Endometrial microvascular endothelial cells (primary cell): ENCODE measurements around the gene RAB30. TPM values are rescaled to one million over a fixed set of nuclear protein-coding genes. Genes with fewer than 3 reads are reported as not detected.
"Not testable (repeated sequence)": the region's sequence is repeated elsewhere in the genome, so short reads cannot be mapped to it uniquely, and the experiment has no call there.

Experiments
- in situ Hi-C: cut with HindIII; loops from 2 replicates; pipeline ENCODE4 v1.10.0; 2017; ENCODE audit warnings: low sequenced_read_pairs, low pct_unique_long_range_greater_than_20kb; ENCODE audit errors: inconsistent ontology term
- total RNA-seq: library from RNA; depleted of rRNA; stranded (reverse); fragments of >200 nt; gene quantifications from one replicate; pipeline ENCODE4 v1.2.3, GENCODE V29; 2015; ENCODE audit errors: inconsistent ontology term

The RAB30 gene
- total RNA-seq, 1 donor from 2014 or later = 4.2 TPM

DNA sequence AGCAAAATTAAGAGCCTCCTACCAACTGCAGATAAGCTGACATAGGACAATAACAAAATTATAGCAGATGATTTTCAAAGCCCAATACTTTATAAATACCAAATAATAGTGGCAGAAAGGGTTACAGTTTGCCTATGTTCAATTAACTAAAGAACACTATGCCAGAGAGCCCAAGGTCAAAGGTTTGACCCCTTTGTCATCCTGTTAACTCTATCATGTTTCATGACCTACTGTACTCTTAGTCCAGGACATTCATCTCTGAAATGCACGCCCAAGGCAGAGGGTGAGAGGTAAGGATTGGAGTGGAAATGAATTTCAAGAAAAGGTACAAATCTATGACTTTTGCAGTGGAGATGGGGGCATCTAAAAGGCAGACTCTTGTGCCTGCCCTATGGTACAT is 99.6 kb downstream of the RAB30 start:
- in situ Hi-C loops = no loop called here

DNA sequence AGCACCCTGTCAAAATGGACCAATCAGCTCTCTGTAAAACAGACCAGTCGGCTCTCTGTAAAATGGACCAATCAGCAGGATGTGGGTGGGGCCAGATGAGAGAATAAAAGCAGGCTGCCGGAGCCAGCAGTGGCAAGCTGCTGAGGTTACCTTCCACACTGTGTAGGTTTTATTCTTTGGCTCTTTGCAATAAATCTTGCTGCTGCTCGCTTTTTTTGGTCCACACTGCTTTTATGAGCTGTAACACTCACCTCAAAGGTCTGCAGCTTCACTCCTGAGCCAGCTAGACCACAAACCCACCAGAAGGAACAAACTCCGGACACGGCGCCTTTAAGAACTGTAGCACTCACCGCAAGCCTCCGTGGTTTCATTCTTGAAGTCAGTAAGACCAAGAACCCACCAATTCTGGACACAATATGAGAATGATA is 100.2 kb downstream of the RAB30 start:
- in situ Hi-C loops = not testable (repeated sequence)

DNA sequence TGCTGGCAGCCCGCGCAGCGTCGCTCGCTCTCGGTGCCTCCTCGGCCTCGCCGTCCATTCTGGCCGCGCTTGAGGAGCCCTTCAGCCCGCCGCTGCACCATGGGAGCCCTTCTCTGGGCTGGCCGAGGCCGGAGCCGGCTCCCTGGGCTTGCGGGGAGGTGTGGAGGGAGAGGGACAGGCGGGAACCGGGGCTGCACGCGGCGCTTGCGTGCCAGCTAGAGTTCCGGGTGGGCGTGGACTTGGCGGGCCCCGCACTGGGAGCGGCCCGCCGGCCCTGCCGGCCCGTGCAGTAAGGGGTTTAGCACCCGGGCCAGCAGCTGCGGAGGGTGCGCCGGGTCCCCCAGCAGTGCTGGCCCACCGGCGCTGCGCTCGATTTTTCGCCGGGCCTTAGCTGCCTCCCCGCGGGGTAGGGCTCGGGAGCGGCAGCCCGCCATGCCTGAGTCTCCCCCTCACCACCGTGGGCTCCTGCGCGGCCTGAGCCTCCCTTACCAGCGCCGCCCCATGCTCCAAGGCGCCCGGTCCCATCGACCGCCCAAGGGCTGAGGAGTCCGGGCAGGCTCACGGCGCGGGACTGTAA is 101.1 kb downstream of the RAB30 start:
- in situ Hi-C loops = not testable (repeated sequence)

DNA sequence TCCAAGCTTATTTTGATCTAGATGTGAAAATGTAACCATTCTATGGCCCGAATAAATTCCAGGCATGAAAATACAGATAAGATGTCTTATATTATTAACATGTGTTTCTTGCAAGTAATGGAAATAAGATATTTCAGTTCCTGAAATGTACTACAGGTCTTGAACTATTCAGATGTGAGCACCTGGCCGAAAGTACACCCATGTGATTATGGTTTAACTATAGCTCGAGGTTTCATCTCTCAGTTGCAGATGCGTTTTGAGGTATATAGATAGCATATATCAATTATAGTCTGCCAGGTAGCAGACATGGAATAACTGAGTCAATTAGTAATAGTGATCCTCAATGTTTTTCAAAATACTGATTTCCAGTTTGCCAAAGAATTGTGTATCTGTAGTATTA is 101.9 kb downstream of the RAB30 start:
- in situ Hi-C loops = no loop called here

DNA sequence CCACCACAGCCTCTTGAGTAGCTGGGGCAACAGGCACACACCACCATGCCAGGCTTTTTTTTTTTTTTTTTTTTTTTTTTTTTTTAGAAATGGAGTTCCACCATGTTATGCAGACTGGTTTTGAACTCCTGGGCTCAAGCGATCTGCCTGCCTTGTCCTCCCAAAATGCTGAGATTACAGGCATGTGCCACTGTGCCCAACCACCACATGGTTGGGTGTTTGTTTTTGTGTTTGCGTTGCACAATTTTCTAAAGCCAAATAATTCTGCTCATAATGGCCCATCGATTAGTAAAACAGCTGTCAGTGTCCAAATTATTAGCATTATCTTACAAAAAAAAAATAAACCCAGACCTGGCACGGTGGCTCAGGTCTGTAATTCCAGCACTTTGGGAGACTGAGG is 104.3 kb downstream of the RAB30 start:
- in situ Hi-C loops = no loop called here

DNA sequence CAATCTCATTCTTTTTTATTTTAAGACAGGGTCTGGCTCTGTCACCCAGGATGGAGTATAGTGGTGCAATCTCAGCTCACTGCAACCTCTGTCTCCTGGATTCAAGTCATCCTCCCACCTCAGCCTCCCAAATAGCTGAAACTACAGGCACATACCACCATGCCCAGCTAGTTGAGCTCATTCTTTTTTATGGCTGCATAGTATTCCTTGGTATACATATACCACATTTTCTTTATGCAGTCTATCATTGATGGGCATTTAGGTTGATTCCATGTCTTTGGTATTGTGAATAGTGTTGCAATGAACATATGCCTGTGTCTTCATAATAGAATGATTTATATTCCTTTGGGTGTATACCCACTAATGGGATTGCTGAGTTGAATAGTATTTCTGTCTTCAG is 109.7 kb downstream of the RAB30 start:
- in situ Hi-C loops = not testable (repeated sequence)

DNA sequence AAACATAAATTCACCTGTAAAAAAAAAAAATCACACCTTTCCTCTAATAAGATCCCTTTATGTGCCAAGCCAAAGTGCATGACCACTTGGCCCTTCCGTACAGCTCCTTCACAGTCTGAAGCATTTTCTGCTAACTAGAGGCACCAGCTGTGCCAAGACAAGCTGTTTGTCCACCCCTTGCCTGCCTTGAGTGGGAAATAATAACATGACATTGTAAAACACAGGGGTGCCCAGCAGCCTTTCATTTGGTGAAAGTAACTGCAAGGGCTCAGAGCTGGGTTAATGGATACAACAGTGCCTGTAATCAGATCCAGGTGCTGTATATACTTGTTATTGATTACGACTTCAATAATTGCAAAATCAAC is 110.9 kb downstream of the RAB30 start:
- in situ Hi-C loops = no loop called here

DNA sequence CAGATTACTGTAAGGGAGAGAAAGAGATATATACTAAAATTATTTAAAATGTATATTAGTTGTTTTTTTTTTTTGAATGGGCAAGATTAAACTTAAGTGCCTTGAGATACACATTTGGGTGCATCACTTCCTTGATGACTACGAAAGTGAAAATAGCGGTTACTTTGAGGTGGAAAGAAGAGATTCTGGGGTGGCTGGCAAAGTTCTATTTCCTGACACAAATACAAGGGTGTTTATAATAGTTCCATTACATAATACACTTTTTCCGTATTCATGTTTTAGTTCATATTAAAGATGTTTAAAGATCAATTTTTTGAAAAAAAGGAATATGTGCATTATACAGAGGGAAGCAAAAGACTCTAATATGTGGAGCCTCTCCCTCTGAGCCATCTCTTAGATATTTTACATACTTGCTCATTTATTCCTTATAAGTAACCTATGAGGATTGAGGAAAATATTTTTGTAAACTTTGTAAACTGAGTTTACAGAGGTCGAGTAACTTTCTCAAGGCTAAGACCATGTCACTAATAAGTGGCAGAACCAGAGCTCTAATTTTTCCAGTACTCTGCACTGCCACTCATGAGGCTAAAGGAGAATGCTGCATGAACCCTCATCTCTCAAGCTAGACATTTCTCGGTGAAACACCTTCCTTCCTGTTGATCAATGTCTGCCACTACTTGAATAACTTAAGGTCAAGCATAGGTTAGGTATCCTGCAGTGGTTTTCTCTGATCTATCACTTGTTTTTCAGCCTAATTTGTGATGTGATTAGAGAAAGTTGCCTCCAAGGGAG is 111.5 kb downstream of the RAB30 start:
- in situ Hi-C loops = no loop called here

DNA sequence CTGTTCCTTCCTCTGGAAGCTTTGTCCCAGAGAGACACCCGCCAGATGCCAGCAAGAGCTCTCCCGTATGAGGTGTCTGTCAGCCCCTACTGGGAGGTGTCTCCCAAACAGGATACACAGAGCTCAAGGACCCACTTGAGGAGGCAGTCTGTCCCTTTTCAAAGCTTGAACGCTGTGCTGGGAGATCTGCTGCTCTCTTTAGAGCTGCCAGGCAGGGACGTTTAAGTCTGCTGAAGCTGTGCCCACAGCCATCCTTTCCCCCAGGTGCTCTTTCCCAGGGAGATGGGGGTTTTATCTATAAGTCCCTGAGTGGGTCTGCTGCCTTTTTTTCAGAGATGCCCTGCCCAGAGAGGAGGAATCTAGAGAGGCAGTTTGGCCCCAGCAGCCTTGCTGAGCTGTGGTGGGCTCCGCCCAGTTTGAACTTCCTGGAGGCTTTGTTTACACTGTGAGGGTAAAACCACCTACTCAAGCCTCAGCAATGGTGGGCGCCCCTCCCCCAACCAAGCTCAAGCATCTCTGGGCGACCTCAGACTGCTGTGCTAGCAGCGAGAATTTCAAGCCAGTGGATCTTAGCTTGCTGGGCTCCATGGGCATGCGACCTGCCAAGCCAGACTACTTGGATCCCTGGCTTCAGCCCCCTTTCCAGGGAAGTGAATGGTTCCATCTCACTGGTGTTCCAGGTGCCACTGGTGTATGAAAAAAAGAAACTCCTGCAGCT is 115.8 kb downstream of the RAB30 start:
- in situ Hi-C loops = not testable (repeated sequence)

DNA sequence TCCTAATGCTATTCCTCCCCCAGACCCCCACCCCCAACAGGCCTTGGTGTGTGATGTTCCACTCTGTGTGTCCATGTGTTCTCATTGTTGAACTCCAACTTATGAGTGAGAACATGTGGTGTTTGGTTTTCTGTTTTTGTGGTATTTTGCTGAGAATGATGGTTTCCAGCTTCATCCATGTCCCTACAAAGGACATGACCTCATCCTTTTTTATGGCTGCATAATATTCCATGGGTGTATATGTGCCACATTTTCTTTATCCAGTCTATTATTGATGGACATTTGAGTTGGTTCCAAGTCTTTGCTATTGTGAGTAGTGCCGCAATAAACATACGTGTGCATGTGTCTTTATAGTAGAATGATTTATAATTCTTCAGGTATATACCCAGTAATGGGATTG is 121.2 kb downstream of the RAB30 start:
- in situ Hi-C loops = not testable (repeated sequence)

DNA sequence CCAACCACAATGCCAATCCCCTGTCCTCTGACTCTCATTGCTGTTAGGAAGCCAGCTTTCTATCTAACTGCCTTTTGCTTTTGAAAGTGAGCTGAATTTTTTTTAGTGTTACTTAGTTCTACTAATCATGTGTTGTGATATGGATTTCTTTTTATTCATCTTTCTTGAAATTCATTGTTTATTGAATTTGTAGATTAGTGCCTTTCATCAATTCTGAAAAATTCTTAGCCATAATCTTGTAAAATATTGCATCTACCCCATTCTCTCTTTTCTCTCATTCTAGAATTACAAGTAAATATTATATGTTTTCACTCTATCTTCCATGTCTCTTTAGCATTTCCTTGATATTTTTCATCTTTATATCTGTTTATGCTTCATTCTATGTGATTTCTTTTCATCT is 122.3 kb downstream of the RAB30 start:
- in situ Hi-C loops = no loop called here

DNA sequence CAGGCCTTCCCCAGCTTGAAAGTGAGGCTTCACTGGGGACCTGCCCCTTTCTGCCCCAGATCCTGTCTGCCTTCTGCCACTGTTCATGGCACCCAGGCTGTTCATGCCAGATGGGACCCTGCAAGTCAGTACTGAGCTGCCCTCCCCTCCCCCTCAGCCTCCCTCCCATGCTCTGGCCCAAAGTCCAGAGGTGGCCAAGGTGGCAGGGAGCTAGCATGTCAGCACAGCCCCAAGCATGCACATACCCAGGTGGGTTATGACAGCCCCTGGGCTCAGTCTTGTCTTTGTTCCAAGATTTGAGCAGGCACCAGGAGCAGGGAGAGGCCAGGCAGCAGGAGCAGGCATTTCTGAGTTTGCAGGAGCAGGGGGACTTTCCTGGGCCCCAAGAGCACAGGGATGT is 126.0 kb downstream of the RAB30 start:
- in situ Hi-C loops = no loop called here

DNA sequence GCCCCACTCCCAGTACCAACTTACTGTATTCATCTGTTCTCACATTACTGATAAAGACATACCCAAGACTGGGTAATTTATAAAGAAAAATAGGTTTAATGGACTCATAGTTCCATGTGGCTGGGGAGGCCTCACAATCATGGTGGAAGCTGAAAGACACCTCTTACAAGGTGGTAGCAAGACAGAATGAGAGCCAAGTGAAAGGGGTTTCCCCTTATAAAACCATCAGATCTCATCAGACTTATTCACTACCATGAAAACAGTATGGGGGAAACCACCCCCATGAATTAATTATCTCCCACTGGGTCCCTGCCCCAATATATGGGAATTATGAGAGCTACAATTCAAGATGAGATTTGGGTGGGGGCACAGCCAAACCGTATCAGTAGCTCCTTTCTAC is 126.7 kb downstream of the RAB30 start:
- in situ Hi-C loops = not testable (repeated sequence)

DNA sequence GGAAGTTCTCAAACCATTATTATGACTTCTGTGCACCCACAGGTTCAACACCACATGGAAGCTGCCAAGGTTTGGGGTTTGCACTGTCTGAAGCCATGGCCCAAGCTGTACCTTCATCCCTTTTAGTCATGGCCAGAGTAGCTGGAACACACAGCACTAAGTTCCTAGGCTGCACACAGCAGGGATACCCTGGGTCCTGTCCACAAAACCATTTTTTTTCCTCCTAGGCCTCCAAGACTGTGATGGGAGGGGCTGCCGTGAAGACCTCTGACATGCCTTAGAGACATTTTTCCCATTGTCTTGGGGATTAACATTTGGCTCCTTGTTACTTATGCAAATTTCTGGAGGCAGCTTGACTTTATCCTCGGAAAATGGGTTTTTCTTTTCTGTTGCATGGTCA is 127.5 kb downstream of the RAB30 start:
- in situ Hi-C loops = no loop called here

DNA sequence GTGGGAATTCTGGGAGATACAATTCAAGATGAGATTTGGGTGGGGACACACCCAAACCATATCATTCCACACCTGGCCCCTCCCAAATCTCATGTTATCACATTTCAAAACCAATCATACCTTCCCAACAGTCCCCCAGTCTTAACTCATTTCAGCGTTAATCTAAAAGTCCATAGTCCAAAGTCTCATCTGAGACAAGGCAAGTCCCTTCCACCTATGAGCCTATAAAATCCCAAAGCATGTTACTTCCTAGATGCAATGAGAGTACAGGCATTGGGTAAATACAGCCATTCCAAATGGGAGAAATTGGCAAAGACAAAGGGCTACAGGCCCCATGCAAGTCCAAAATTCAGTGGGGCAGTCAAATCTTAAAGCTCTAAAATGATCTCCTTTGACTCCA is 128.3 kb downstream of the RAB30 start:
- in situ Hi-C loops = not testable (repeated sequence)

DNA sequence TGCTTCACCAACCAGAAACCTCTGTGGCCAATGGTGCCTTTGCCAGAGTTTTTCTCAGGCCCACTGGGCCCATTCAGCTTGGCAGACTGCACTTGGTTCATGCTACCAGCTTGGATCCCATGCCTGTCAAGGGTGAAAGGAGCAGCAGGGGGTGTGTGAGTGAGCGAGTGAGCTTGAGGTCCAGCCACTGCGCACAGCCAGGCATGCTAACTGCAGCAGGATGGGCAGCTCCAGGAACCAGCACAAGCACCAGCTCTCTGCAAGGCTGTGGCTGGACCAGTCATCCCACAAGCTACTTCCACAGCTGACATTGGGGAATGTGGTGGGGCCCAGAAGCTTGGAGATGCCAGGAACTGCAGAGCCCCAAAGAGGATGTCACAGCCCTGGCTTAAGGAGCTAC is 129.3 kb downstream of the RAB30 start:
- in situ Hi-C loops = no loop called here

DNA sequence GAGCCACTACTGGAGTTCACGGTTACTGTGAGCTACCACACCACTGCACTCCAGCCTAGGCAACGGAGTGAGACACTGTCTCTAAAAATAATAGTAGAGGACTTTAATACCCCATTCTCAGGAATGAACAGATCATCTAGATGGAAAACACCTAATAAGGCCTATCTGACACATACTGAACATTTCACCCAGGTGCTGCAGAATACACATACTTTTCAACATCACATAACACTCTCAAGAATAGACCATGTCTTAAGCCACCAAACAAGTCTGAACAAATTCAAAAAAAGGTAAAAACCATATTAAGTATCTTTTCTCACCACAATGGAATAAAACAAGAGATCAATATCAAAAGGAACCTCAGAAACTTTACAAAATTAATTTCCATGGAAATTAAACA is 132.2 kb downstream of the RAB30 start:
- in situ Hi-C loops = no loop called here

DNA sequence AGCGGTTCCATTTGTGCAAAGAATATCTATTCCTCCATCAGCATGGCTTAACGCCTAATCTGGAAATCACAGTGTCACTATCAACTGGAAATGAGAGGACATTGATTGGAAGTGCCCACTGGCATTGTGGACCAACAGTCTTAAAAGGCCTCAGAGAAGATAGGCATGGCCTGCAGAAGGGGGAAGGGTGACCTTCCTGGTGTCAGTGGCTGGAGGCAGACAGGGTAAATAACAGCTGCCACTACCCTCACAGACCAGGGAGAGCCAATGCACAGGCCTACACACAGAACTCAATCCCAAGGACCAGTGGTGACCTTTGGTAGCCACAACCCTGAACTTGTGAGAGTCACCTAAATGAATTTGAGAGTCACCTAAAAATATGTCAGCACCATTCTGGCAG is 134.1 kb downstream of the RAB30 start:
- in situ Hi-C loops = no loop called here

DNA sequence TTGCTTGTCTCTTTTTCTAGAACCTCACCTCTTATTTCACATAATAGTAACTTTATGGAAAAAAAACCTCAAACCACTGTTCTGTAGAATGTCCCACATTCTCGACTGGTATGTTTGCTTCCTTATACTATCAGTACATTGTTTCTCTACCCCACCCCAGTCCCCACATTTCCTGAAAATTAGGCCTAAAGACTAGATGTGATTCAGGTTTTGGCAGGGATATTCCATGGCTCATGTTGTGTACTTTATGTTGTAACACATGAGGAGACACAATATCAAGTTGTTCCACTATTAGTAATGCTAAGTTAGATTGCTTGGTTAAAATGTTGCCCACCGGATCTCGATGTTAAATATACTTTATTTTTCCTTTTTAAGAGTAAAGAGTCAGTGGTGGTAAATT is 135.4 kb downstream of the RAB30 start:
- in situ Hi-C loops = no loop called here

DNA sequence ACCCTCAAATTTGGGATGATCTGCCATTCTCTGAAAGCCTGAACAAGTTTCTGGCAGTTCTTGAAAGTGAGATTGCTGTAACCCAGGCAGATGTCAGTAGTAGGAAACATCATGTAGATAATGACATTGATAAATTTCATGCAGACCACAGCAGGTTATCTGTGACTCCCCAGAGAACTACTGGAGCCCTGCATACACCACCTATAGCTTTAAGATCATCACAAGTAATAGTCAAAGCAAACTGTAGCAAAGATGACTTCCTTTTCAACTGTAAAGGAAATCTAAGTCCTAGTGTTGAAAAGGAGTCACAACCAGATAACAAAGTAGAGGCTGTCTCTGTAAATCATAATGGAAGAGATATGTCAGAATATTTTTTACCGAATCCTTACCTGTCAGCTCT is 139.1 kb downstream of the RAB30 start:
- in situ Hi-C loops = no loop called here
